ENCODE results near the gene SYCN. TPM values are rescaled to one million over a fixed set of nuclear protein-coding genes. Genes with fewer than 3 reads are reported as not detected.
"Not testable (repeated sequence)": the region's sequence is repeated elsewhere in the genome, so short reads cannot be mapped to it uniquely, and the experiment has no call there.

Gene SYCN
- total and polyA plus RNA-seq, 3 donors from 2014 or later, result 36.5 to 192 (median 98.0) TPM

DNA sequence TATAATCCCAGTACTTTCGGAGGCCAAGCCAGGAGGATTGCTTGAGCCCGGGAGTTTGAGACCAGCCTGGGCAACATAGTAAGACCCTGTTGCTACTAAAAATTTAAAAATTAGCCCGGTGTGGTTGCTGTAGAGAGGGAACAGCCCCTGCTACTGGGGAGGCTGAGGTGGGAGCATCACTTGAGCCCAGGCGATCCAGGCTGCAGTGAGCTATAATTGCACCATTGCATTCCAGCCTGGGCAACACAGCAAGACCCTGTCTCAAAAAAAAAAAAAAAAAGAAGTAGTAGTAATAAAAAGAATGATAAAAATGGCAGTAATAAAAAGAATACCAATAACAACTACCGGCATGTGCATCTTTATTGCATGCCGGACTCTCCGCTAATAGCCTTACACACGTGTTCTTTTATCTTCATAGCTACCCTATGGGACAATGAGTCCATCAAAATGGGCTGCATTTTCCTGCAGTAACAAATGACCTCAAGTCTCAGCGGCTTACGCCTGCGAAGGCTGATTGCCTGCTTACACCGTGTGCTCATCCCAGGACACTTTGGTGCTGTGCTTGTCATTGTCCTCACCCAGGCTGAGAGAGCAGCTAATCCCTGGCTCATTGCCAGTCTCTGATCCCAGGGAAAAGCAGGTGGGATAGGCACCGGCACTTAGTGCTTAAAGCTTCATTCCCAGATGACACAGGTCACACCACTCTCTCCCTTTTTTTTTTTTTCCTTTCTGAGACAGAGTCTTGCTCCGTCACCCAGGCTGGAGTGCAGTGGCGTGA, 14.4 kb upstream of the SYCN start:
- no peak for TF ChIP-seq POLR2A (IDR thresholded peaks at IDR 0.05)
- TF ChIP-seq, protein P1, sequence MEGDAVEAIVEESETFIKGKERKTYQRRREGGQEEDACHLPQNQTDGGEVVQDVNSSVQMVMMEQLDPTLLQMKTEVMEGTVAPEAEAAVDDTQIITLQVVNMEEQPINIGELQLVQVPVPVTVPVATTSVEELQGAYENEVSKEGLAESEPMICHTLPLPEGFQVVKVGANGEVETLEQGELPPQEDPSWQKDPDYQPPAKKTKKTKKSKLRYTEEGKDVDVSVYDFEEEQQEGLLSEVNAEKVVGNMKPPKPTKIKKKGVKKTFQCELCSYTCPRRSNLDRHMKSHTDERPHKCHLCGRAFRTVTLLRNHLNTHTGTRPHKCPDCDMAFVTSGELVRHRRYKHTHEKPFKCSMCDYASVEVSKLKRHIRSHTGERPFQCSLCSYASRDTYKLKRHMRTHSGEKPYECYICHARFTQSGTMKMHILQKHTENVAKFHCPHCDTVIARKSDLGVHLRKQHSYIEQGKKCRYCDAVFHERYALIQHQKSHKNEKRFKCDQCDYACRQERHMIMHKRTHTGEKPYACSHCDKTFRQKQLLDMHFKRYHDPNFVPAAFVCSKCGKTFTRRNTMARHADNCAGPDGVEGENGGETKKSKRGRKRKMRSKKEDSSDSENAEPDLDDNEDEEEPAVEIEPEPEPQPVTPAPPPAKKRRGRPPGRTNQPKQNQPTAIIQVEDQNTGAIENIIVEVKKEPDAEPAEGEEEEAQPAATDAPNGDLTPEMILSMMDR (IDR thresholded peaks at IDR 0.05), result no peak
- no peaks in the 10 kb centered on the region for H3K27me3 ChIP-seq
- no peaks in the 10 kb centered on the region for H3K4me1 ChIP-seq
- H3K27ac ChIP-seq, result no peak overlapping the region
- WGBS, 2 donors, result 84 to 88% methylated on average over 15 of the region's 15 CpGs
- no peak for DNase-seq
- no peak overlapping the region for H3K4me3 ChIP-seq
- intact Hi-C loops (cut with DNase I; ENCODE audit: low total_unique reads), result no loop called here
- no peaks in the 10 kb centered on the region for H3K9me3 ChIP-seq
- no peaks in the 10 kb centered on the region for H3K36me3 ChIP-seq (ENCODE audit: low read depth, missing control alignments)

GRCh38 chr19:39217094-39217493, 13.0 kb upstream of the SYCN start:
- no peak for DNase-seq
- TF ChIP-seq, protein P1 (IDR thresholded peaks at IDR 0.05), result no peak
- no peak for TF ChIP-seq POLR2A (IDR thresholded peaks at IDR 0.05)
- intact Hi-C loops (cut with DNase I; ENCODE audit: low total_unique reads), result no loop called here
- WGBS, 2 donors, result 84 to 86% methylated on average over 5 of the region's 5 CpGs
- Histone ChIP-seq H3K9me3 (no peaks in the 10 kb centered on the region), H3K4me1 (no peaks in the 10 kb centered on the region), H3K27ac (no peak overlapping the region), H3K36me3 (ENCODE audit: low read depth, missing control alignments) (no peaks in the 10 kb centered on the region), H3K4me3 (no peak overlapping the region), H3K27me3 (no peaks in the 10 kb centered on the region)

- H3K4me3 ChIP-seq; H3K9me3 ChIP-seq; DNase-seq; H3K27ac ChIP-seq; H3K36me3 ChIP-seq (ENCODE audit: low read depth, missing control alignments); intact Hi-C loops (cut with DNase I; ENCODE audit: low total_unique reads); H3K4me1 ChIP-seq; H3K27me3 ChIP-seq: not testable (repeated sequence)
- 93 to 95% methylated on average over 3 of the region's 3 CpGs for WGBS, 2 donors
Observed at GRCh38 chr19:39215323-39215722, 11.3 kb upstream of the SYCN start.

DNA sequence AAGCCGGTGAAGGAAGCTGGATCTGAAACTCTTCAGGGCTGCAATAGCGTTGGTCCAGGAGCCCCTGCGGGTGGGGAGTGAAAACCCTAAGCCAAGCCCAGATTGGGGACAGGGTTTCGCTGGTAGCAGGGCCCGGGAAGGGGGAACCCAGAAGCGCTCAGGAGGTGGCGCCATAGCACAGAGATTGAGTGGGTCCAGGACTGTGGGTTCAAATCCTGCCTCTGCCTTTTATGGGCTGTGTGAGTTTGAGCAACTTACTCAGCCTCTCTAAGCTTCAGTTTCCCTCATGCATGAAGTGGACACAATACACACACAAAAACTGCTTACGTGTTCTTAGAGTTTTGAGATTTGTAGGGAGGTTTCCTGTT, 8.3 kb upstream of the SYCN start:
- DNase-seq, result peak; percentile 41
- WGBS, 2 donors, result 41 to 62% methylated on average over 8 of the region's 8 CpGs
- no peaks in the 10 kb centered on the region for H3K27me3 ChIP-seq
- no peak overlapping the region for H3K27ac ChIP-seq
- no peak for TF ChIP-seq POLR2A (IDR thresholded peaks at IDR 0.05)
- TF ChIP-seq, protein P1 (IDR thresholded peaks at IDR 0.05), result no peak
- no peaks in the 10 kb centered on the region for H3K36me3 ChIP-seq (ENCODE audit: low read depth, missing control alignments)
- H3K4me1 ChIP-seq, result no peaks in the 10 kb centered on the region
- no peak overlapping the region for H3K4me3 ChIP-seq
- intact Hi-C loops (cut with DNase I; ENCODE audit: low total_unique reads), result no loop called here
- H3K9me3 ChIP-seq, result no peaks in the 10 kb centered on the region

DNA sequence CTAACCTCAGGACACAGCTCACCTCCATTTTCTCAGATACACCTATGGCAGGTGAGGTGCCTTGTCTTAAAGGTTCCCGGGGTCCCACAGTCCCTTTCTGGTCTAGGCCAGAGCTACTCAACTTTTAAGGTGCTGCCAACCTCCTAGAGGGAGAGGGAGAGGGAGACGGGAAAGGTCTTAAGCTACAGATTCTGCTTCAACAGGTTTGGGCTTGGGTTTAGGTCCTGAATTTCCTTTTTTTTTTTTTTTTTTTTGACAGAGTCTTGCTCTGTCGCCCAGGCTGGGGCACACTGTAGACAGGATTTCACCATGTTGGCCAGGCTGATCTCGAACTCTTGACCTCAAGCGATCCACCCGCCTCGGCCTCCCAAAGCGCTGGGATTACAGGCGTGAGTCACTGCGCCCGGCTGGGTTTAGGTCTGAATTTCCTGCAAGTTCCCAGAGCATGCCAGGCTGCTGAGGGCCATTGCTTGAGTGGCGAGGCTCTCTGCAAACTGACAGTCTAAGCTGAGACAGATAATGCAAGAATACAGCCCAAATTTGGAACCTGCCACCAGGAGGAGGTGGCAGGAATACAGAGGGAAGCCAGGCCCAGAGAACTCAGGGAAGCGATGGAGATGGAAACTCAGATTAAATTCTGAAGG, 7.8 kb upstream of the SYCN start:
- Histone ChIP-seq H3K4me1 (no peaks in the 10 kb centered on the region), H3K27ac (no peak overlapping the region), H3K36me3 (ENCODE audit: low read depth, missing control alignments) (no peaks in the 10 kb centered on the region), H3K9me3 (no peaks in the 10 kb centered on the region), H3K27me3 (no peaks in the 10 kb centered on the region), H3K4me3 (no peak overlapping the region)
- TF ChIP-seq POLR2A (IDR thresholded peaks at IDR 0.05), result no peak
- TF ChIP-seq, protein P1 (IDR thresholded peaks at IDR 0.05), result no peak
- WGBS, 2 donors, result 77 to 82% methylated on average over 13 of the region's 13 CpGs
- intact Hi-C loops (cut with DNase I; ENCODE audit: low total_unique reads), result no loop called here
- no peak for DNase-seq

All from testis (tissue), 3 donors.